Adrenal gland (tissue), 5 donors: ENCODE data around the gene PNPLA2.

ENCODE experiments used
- CTCF ChIP-seq, 6 experiments: fragments of 450-650 bp in 4 of 6; fragments of 200-600 bp in 2 of 6; sonication (generic) in 1 of 6; IDR thresholded peaks; 1 replicate in 5 of 6; 2 replicates in 1 of 6; pipeline versions ENCODE4 v1.5.1 to v1.8.0; 2016 to 2021; ENCODE audit warnings: antibody characterized with exemption in 6 of 6, mild to moderate bottlenecking in 2 of 6, moderate library complexity in 1 of 6
- POLR2A ChIP-seq, 2 donors: fragments of 450-650 bp; IDR thresholded peaks; one replicate each; pipeline ENCODE4 v1.6.1; 2017; ENCODE audit warnings: antibody characterized with exemption in 2 of 2, mild to moderate bottlenecking in 2 of 2, moderate library complexity in 1 of 2
- donor health status: DM: no; HTN: no; CAD: no.

GRCh38 chr11:794013-794765 lies 24.5 kb upstream of the PNPLA2 start:
- TF ChIP-seq POLR2A (IDR thresholded peaks at IDR 0.05) (no peak), CTCF (IDR thresholded peaks at IDR 0.05) (no peak)
